GM19025 (cell line): ENCODE results near the gene NRF1.
"Not testable (repeated sequence)": the region's sequence is repeated elsewhere in the genome, so short reads cannot be mapped to it uniquely, and the experiment has no call there.

ENCODE experiments used
- ATAC-seq: cut with Tn5 transposase; IDR thresholded peaks from one replicate; pipeline ENCODE4 v1.9.1; 2021; ENCODE audit warnings: mild to moderate bottlenecking, low read depth, moderate library complexity; ENCODE audit not compliant: unreplicated experiment

NRF1 gene

GRCh38 chr7:129605960-129606614, 5.4 kb upstream of the NRF1 start:
- no peak for ATAC-seq

GRCh38 chr7:129606803-129607202, 4.7 kb upstream of the NRF1 start:
- no peak for ATAC-seq

DNA sequence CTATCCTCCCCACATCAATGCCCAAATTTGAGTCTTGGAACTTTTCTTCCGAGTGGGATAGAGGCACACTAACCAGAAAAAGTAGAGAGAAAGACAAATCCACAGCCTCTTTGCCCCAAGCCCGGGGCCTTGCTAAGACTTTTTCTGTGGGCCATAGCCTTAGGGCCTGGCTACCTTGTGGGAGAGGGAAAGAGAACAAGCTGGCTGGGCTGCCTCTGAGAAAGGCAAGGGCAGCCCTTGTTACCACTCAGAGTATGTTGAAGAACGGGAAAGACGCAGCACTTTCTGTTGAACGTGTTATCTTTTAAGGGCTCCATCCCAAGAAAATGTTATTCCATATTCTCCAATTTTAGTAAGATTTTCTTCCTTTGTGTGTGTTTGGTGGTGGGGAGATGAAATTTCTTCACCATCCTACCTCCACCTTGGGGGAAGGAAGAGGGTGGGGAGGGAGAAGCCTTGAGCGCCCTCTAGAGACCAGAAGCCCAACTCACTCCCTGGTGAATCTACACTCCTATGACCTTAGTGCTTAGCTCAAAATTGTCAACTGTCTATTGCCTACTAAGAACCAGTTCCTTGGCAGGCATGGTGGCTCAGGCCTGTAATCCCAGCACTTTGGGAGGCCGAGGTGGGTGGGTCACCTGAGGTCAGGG, 3.9 kb upstream of the NRF1 start:
- no peak for ATAC-seq

GRCh38 chr7:129609666-129610065, 1.9 kb upstream of the NRF1 start:
- no peak for ATAC-seq

GRCh38 chr7:129610709-129611245, 743 bp upstream of the NRF1 start:
- ATAC-seq, result no peak

- peak; percentile 15 for ATAC-seq
These were observed 844 bp downstream of the NRF1 start for GRCh38 chr7:129612112-129613015.

DNA sequence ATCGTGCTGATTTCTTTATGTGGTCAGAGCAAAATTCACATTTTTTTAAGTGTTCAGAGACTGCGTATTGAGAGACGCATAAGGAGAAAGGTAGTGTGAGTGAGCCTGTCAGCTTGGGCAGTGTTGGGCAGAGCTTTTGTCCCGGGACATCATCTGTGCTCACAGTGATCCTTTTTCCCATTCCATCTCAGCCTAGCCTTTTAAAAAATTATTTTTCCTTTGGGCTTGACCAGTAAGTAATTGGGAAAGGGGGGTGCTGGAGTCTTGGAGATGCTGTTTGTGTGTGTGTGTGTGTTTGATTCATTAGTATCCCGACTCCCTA, 1.5 kb downstream of the NRF1 start:
- ATAC-seq, result no peak

- ATAC-seq, result no peak
These were observed 3.5 kb downstream of the NRF1 start for GRCh38 chr7:129615018-129615417.

DNA sequence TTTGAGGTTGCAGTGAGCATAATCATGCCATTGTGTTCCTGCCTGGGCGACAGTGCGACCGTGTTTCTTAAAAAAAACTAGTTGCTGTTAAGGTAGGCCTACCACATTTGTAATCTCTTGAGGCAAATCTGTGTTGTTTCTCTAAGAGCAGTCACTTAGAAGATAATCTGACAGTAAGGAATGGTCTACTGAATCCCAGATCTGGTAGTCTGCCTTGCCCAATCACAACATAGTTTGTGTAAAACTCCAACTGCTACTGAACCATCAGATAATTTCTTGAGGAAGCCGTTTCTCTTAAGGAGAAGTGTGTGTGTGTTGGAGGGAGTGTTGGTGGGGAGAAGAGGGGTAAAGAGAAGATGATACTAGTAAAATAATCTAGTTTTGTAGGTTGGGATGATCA, 5.0 kb downstream of the NRF1 start:
- ATAC-seq, result no peak

DNA sequence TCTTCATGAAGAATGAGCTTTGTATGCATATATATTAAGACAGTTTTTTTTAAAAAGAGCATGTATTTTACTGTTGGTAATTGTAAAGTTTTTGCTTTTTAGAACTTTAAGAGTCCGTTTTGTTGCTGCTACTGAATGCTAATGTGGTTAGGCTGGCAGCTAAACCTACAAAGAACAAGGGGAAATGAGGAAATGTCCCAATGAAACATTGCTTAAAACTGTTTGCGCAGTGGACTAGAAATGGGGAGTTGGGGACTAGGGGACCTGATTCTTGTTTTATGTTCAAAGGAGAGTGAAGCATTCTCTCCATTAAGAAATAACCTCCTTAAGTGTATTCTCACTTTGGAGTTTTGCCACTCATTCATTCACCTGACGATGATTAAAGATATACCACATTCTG, 5.7 kb downstream of the NRF1 start:
- ATAC-seq, result no peak

- no peak for ATAC-seq
These were observed 6.1 kb downstream of the NRF1 start for GRCh38 chr7:129617652-129618051.

DNA sequence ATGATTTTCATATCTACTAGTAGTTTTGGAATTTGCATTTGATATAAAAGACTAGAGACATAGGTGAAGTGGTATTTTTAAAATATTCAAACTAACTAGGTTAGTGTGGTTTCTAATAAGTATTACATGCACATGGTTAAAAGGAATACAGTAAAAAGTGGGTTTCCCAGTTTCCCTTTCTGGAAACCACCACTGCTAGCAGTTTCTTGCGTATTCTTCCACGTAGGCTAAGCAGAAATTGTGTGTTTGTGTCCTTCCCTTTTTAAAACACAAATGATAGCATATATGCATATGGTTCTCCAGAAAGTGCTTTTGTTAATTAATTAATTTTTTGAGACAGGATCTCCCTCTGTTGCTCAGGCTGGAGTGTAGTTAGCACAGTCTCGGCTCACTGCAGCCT, 15.4 kb downstream of the NRF1 start:
- no peak for ATAC-seq

DNA sequence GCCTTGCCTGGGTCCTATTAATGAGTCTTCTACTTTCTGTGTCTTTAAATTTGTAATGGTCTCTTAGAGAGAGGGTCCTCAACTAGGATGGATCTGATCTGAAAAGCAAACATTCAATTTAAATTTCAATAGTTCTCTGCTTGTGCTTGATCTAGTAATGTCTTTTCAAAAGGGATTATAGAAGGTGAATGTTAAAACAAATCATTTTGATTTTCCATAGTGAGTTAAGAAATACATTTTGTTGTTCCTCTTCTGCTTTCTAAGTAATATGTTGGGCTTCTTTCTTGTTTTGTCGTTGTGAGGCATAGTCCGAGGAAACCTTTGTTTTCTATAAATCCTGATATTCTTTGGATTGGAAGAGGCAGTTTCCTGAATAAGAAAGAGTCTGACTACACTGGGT, 18.8 kb downstream of the NRF1 start:
- no peak for ATAC-seq

- no peak for ATAC-seq
These were observed 23.0 kb downstream of the NRF1 start for GRCh38 chr7:129634361-129635034.

- ATAC-seq, result no peak
These were observed 23.9 kb downstream of the NRF1 start for GRCh38 chr7:129635300-129636029.

DNA sequence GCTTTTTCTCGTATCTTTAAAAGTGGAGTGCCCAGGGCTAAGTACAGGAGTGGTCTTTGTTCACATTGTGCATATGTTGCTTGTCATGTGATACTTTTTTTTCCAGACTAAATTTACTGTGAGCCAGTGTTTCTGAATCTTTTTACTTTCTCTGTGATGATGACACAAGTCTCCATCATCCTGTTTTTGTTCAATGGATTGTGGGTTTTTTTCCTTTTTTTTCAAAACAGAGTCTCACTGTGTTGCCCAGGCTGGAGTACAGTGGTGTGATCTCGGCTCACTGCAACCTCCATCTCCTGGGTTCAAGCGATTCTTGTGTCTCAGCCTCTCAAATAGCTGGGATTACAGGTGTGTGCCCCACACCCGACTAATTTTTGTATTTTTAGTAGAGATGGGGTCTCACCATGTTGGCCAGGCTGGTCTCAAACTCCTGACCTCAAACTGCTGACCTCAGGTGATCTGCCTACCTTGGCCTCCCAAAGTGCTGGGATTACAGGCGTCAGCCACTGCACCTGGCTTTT, 24.6 kb downstream of the NRF1 start:
- not testable (repeated sequence) for ATAC-seq

- no peak for ATAC-seq
These were observed 25.1 kb downstream of the NRF1 start for GRCh38 chr7:129636641-129637040.

GRCh38 chr7:129640400-129640799, 28.9 kb downstream of the NRF1 start:
- no peak for ATAC-seq

DNA sequence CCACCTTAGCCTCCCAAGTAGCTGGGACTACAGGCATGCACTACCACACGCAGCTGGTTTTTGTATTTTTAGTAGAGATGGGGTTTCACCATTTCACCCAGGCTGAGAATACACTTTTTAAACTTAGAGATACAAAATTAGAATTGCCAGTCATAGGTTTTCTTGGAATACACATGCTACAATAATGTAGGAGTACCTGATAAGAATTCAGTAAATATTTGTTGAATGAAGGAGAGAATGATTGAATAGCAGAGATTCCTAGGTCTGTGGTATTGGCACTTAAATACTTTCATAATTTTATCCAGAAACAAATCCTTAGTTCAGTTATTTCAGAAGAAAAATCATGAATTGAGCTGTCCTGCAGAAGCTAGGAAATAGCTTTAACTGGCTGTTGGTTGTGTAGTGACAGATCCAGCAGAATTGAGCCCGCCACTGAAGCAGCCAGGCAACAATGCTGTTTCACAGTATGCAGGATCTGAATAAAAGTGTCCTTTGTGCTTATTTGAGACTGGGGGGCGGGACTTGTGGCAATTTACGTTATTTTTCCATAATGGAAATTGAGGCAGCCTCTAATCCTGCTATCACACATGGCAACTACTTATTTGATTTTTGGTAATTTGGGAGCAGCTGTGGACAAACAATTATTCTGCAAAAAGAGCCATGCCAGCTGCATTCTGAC, 31.5 kb downstream of the NRF1 start:
- ATAC-seq, result no peak
